Tibial artery (tissue), 4 donors: ENCODE measurements around the gene MRPS11.

ENCODE experiments used
- DNase-seq, 2 donors: peaks; one replicate each; pipeline ENCODE4 v3.0.0-alpha.2; 2019
- H3K27ac ChIP-seq, 2 donors: fragments of 200-600 bp; sonication (generic) in 1 of 2; 1 replicate in 1 of 2; 2 replicates in 1 of 2; pipeline ENCODE4 v1.5.1; 2018 to 2019; ENCODE audit warnings: mild to moderate bottlenecking in 1 of 2
- H3K27me3 ChIP-seq, 2 donors: fragments of 200-600 bp; sonication (generic) in 1 of 2; one replicate each; pipeline versions ENCODE4 v1.5.1 to v1.6.0; 2016 to 2019
- H3K36me3 ChIP-seq, 3 donors: fragments of 200-600 bp; sonication (generic) in 2 of 3; one replicate each; pipeline ENCODE4 v1.5.1; 2016 to 2019; ENCODE audit warnings: mild to moderate bottlenecking in 2 of 3
- H3K4me1 ChIP-seq, 4 donors: fragments of 200-600 bp; sonication (generic) in 2 of 4; 1 replicate in 3 of 4; 2 replicates in 1 of 4; pipeline ENCODE4 v1.5.1; 2016 to 2019
- H3K4me3 ChIP-seq, 2 donors: fragments of 200-600 bp; sonication (generic) in 1 of 2; 1 replicate in 1 of 2; 2 replicates in 1 of 2; pipeline ENCODE4 v1.5.1; 2018 to 2019; ENCODE audit warnings: mild to moderate bottlenecking in 2 of 2
- H3K9me3 ChIP-seq, 3 donors: fragments of 200-600 bp; sonication (generic) in 1 of 3; one replicate each; pipeline ENCODE4 v1.5.1; 2016 to 2019
- CTCF ChIP-seq, 2 experiments: fragments of 200-600 bp in 1 of 2; fragments of 450-650 bp in 1 of 2; IDR thresholded peaks; one replicate each; pipeline ENCODE4 v1.5.1; 2017 to 2019; ENCODE audit warnings: antibody characterized with exemption in 2 of 2, mild to moderate bottlenecking in 1 of 2, moderate library complexity in 1 of 2
- intact Hi-C: fragments of 100-400 bp; cut with DNase I; formaldehyde crosslinking; loops from one replicate; pipeline ENCODE4 v1.15.0; 2023; ENCODE audit warnings: low total_unique reads

MRPS11 gene

GRCh38 chr15:88497109-88497765 lies 29.7 kb downstream of the MRPS11 start:
- Histone ChIP-seq H3K4me3 (no peak overlapping the region), H3K27ac (no peak overlapping the region)

GRCh38 chr15:88498996-88499395 lies 31.5 kb downstream of the MRPS11 start:
- H3K9me3 ChIP-seq = no peaks in the 10 kb centered on the region
- DNase-seq = no peak
- peaks cover 0 to 55% (median 7%) of the 10 kb centered on the region in 3 donors for H3K36me3 ChIP-seq
- H3K4me3 ChIP-seq = no peak overlapping the region
- no peak for TF ChIP-seq CTCF (IDR thresholded peaks at IDR 0.05)
- intact Hi-C loops = no loop called here
- H3K27ac ChIP-seq = no peak overlapping the region
- H3K4me1 ChIP-seq = no peaks in the 10 kb centered on the region
- no peaks in the 10 kb centered on the region for H3K27me3 ChIP-seq

More at GRCh38 chr15:88497109-88497765, 29.7 kb downstream of the MRPS11 start:
- Histone ChIP-seq H3K27me3 (no peaks in the 10 kb centered on the region), H3K36me3 (peaks cover 0 to 51% (median 0%) of the 10 kb centered on the region in 3 donors), H3K9me3 (no peaks in the 10 kb centered on the region), H3K4me1 (no peaks in the 10 kb centered on the region)
- no peak for DNase-seq
- no peak for TF ChIP-seq CTCF (IDR thresholded peaks at IDR 0.05)
- intact Hi-C loops = no loop called here

GRCh38 chr15:88504445-88504844 lies 36.9 kb downstream of the MRPS11 start:
- no peak overlapping the region for H3K27ac ChIP-seq
- H3K27me3 ChIP-seq = no peaks in the 10 kb centered on the region
- DNase-seq = no peak
- no peaks in the 10 kb centered on the region for H3K9me3 ChIP-seq
- no peak overlapping the region for H3K4me3 ChIP-seq
- intact Hi-C loops = no loop called here
- H3K36me3 ChIP-seq = peaks cover 16 to 64% (median 37%) of the 10 kb centered on the region in 3 donors
- TF ChIP-seq CTCF (IDR thresholded peaks at IDR 0.05) = no peak
- H3K4me1 ChIP-seq = no peaks in the 10 kb centered on the region

- no peak overlapping the region for H3K27ac ChIP-seq
- H3K4me1 ChIP-seq = no peaks in the 10 kb centered on the region
- no peaks in the 10 kb centered on the region for H3K9me3 ChIP-seq
- no peak for DNase-seq
- H3K27me3 ChIP-seq = no peaks in the 10 kb centered on the region
- H3K4me3 ChIP-seq = no peak overlapping the region
- intact Hi-C loops = no loop called here
- no peak for TF ChIP-seq CTCF (IDR thresholded peaks at IDR 0.05)
- H3K36me3 ChIP-seq = peaks cover 22 to 77% (median 49%) of the 10 kb centered on the region in 3 donors
These were observed 38.2 kb downstream of the MRPS11 start for GRCh38 chr15:88505721-88506120.

GRCh38 chr15:88506628-88507027 lies 39.1 kb downstream of the MRPS11 start:
- DNase-seq = no peak
- intact Hi-C loops = no loop called here
- H3K4me1 ChIP-seq = no peaks in the 10 kb centered on the region
- H3K9me3 ChIP-seq = no peaks in the 10 kb centered on the region
- no peak for TF ChIP-seq CTCF (IDR thresholded peaks at IDR 0.05)
- H3K27me3 ChIP-seq = no peaks in the 10 kb centered on the region
- H3K36me3 ChIP-seq = peaks cover 31 to 85% (median 58%) of the 10 kb centered on the region in 3 donors
- H3K27ac ChIP-seq = no peak overlapping the region
- H3K4me3 ChIP-seq = no peak overlapping the region
